Fibroblast of the aortic adventitia (primary cell): ENCODE measurements around the gene PEX5L. TPM values are rescaled to one million over a fixed set of nuclear protein-coding genes. Genes with fewer than 3 reads are reported as not detected.

Experiments used
- DNase-seq: peaks from one replicate; pipeline ENCODE4 v3.0.0-alpha.2; 2010; ENCODE audit warnings: low read depth
- H3K4me3 ChIP-seq: 2 replicates; pipeline ENCODE4 v1.5.1; 2011; ENCODE audit warnings: low read depth, mild to moderate bottlenecking, control low read depth, low read length, moderate library complexity
- CTCF ChIP-seq: IDR thresholded peaks from 2 replicates; pipeline ENCODE4 v1.5.1; 2011; ENCODE audit warnings: mild to moderate bottlenecking, low read length, control low read depth, inconsistent platforms; ENCODE audit not compliant: insufficient read depth
- total RNA-seq: library from RNA; depleted of rRNA; stranded (reverse); fragments of >200 nt; gene quantifications from 2 replicates; pipeline ENCODE4 v1.2.3, GENCODE V29; 2012; ENCODE audit warnings: low replicate concordance

Gene PEX5L
- total RNA-seq, 1 donor: 0.27 TPM

GRCh38 chr3:179811321-179812095 lies 225.2 kb downstream of the PEX5L start:
- peak; percentile 80 for TF ChIP-seq CTCF
- peak; percentile 86 for DNase-seq
- no peak overlapping the region for H3K4me3 ChIP-seq

- H3K4me3 ChIP-seq: no peak overlapping the region
- TF ChIP-seq CTCF: no peak
- no peak for DNase-seq
These were observed 227.1 kb downstream of the PEX5L start for GRCh38 chr3:179809639-179810038.

GRCh38 chr3:179807588-179807987 lies 229.1 kb downstream of the PEX5L start:
- no peak overlapping the region for H3K4me3 ChIP-seq
- no peak for DNase-seq
- TF ChIP-seq CTCF: no peak

- peak; percentile 46 for DNase-seq
- H3K4me3 ChIP-seq: no peak overlapping the region
- no peak for TF ChIP-seq CTCF
These were observed 230.6 kb downstream of the PEX5L start for GRCh38 chr3:179806177-179806576.

GRCh38 chr3:179801856-179802255 lies 234.9 kb downstream of the PEX5L start:
- DNase-seq: no peak
- no peak overlapping the region for H3K4me3 ChIP-seq

GRCh38 chr3:179801263-179801662 lies 235.5 kb downstream of the PEX5L start:
- DNase-seq: peak; percentile 98
- H3K4me3 ChIP-seq: no peak overlapping the region
- no peak for TF ChIP-seq CTCF

More at GRCh38 chr3:179801856-179802255, 234.9 kb downstream of the PEX5L start:
- TF ChIP-seq CTCF: no peak
